ENCODE data around the gene TOX2.

DNA sequence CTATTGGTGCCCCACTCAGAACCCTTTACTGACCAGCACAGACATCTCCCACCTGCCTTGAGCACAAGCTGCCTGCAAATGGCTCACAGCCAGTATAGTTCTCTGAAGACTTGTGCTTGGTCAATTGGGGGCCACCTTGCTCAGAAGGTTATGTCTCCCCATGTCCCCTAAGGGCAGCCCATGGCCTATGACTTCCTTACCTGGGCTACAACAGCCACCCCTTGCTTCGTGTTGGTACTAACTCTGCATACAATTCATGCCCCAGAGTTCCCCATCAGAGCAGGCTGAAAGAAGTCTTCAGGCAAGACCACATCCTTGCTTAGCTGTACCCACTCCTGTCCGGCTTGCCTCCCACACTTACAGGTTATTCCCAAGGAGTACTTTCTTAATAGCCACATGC lies 57.4 kb downstream of the TOX2 start:
- TF ChIP-seq, protein P1, sequence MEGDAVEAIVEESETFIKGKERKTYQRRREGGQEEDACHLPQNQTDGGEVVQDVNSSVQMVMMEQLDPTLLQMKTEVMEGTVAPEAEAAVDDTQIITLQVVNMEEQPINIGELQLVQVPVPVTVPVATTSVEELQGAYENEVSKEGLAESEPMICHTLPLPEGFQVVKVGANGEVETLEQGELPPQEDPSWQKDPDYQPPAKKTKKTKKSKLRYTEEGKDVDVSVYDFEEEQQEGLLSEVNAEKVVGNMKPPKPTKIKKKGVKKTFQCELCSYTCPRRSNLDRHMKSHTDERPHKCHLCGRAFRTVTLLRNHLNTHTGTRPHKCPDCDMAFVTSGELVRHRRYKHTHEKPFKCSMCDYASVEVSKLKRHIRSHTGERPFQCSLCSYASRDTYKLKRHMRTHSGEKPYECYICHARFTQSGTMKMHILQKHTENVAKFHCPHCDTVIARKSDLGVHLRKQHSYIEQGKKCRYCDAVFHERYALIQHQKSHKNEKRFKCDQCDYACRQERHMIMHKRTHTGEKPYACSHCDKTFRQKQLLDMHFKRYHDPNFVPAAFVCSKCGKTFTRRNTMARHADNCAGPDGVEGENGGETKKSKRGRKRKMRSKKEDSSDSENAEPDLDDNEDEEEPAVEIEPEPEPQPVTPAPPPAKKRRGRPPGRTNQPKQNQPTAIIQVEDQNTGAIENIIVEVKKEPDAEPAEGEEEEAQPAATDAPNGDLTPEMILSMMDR (IDR thresholded peaks at IDR 0.05): no peak
- no peak for TF ChIP-seq POLR2AphosphoS5 (IDR thresholded peaks at IDR 0.05; ENCODE audit: low read depth, low read length)
- TF ChIP-seq, protein P2, sequence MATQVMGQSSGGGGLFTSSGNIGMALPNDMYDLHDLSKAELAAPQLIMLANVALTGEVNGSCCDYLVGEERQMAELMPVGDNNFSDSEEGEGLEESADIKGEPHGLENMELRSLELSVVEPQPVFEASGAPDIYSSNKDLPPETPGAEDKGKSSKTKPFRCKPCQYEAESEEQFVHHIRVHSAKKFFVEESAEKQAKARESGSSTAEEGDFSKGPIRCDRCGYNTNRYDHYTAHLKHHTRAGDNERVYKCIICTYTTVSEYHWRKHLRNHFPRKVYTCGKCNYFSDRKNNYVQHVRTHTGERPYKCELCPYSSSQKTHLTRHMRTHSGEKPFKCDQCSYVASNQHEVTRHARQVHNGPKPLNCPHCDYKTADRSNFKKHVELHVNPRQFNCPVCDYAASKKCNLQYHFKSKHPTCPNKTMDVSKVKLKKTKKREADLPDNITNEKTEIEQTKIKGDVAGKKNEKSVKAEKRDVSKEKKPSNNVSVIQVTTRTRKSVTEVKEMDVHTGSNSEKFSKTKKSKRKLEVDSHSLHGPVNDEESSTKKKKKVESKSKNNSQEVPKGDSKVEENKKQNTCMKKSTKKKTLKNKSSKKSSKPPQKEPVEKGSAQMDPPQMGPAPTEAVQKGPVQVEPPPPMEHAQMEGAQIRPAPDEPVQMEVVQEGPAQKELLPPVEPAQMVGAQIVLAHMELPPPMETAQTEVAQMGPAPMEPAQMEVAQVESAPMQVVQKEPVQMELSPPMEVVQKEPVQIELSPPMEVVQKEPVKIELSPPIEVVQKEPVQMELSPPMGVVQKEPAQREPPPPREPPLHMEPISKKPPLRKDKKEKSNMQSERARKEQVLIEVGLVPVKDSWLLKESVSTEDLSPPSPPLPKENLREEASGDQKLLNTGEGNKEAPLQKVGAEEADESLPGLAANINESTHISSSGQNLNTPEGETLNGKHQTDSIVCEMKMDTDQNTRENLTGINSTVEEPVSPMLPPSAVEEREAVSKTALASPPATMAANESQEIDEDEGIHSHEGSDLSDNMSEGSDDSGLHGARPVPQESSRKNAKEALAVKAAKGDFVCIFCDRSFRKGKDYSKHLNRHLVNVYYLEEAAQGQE (IDR thresholded peaks at IDR 0.05; ENCODE audit: insufficient read depth in 1 of 2, low read depth in 2 of 2, low read length in 1 of 2): no peak

Measured in Panc1 (cell line).